ENCODE measurements around the gene KLHL26. TPM values are rescaled to one million over a fixed set of nuclear protein-coding genes. Genes with fewer than 3 reads are reported as not detected.

KLHL26 gene
- total RNA-seq, 4 donors from 2014 or later = 7.0 to 15.7 (median 7.6) TPM

DNA sequence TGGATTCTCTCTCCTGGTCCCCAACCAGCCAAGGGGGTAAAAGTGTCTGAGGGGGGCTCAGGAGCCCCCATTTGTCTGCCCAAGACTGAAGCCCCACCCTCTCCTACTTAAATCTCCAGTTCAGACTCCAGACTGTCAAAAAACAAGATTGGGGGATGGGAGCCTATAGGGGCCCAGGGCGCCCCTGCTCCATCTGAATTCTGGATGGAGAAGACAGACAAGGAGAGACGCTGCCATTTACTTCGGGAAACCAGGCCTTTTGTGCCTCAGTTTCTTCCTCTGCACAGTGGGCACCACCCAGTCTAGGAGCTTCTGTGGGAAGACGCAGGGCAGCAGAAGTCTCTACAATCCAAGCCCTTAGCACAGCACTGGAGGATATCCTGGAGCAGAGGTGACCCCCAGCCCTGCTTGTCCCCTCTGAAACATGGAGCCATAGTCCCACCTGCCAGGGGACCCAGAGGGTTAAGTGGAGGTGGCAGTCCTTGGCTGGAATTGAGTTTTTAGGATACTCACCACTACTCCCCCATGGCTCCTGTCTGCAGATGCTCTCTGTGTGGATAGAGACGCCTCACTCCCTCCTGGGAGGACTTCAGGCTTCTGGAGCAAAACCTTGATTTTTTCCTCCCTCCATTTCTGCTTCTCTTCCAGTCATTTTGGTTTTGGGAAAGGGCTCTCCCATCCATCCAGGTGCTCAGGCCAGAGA lies 28.6 kb upstream of the KLHL26 start:
- no peaks in the 10 kb centered on the region for H3K36me3 ChIP-seq
- H3K27me3 ChIP-seq = peaks cover 96% of the 10 kb centered on the region
- intact Hi-C loops (cut with DNase I; ENCODE audit: low total_unique reads) = no loop called here
- H3K27ac ChIP-seq = no peak overlapping the region
- H3K9me3 ChIP-seq = no peaks in the 10 kb centered on the region
- 32 to 40% methylated on average over 3 to 5 of the region's 5 CpGs for WGBS, 2 donors (ENCODE audit: low coverage in 1 of 2)
- peaks cover 13 to 51% (median 41%) of the 10 kb centered on the region in 4 donors for H3K4me1 ChIP-seq
- in situ Hi-C loops (cut with MboI; ENCODE audit: low pct_ligation_motif_present in 1 of 4, low pct_unique_long_range_greater_than_20kb in 1 of 4, low sequenced_read_pairs in 3 of 4) = loop anchor here in 1 of 4 donors (25.0 kb wide), 1 partner anchor 204 kb away; no protein-coding TSS in a partner anchor
- TF ChIP-seq POLR2A (IDR thresholded peaks at IDR 0.05) (no peak), EP300 (IDR thresholded peaks at IDR 0.05; ENCODE audit: low read depth) (no peak), POLR2AphosphoS5 (IDR thresholded peaks at IDR 0.05) (no peak)
- TF ChIP-seq, protein P1, sequence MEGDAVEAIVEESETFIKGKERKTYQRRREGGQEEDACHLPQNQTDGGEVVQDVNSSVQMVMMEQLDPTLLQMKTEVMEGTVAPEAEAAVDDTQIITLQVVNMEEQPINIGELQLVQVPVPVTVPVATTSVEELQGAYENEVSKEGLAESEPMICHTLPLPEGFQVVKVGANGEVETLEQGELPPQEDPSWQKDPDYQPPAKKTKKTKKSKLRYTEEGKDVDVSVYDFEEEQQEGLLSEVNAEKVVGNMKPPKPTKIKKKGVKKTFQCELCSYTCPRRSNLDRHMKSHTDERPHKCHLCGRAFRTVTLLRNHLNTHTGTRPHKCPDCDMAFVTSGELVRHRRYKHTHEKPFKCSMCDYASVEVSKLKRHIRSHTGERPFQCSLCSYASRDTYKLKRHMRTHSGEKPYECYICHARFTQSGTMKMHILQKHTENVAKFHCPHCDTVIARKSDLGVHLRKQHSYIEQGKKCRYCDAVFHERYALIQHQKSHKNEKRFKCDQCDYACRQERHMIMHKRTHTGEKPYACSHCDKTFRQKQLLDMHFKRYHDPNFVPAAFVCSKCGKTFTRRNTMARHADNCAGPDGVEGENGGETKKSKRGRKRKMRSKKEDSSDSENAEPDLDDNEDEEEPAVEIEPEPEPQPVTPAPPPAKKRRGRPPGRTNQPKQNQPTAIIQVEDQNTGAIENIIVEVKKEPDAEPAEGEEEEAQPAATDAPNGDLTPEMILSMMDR (IDR thresholded peaks at IDR 0.05) = no peak
- DNase-seq = no peak
- H3K4me3 ChIP-seq = no peak overlapping the region

DNA sequence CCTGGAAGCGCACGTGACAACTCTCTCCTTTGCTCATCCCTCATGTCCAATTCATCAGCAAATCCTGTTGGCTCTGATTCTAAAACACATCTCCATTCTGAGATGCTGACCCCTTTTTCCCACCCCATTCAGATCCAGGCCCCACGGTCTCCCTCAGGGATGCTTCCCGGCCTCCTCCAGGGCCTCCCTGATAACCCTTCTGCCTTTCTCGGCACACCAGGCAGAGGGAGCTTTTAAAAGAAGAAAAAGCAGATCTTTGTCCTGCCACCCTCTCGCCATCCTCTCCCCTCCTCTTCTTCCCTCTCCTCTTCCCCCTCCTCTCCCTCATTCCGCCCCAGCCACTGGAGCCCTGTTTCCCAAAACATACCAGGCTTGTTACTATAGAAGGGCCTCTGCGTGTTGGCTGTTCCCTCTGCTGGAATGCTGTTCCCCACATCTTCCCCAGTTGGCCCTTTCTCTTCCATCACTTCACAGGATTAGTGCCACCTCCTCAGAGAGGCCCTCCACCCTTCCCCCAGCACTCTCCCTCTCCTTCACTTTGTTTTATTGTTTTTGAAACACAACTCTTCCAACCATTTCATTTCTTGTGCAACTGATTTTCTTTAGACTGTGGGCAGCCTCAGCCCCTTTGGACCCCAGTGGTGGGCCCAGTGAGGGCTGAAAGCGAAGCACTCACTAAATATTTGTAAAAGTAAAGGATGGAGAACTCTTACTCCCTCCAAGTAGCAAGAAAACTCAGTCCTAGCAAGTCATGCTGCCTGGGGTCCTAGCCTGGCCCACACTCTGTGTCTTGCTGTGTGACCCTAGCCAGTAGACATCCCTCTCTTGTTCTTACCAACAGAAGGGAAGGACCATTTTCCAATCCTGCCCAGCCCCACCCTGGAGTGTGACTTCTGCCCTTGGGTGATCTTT lies 27.8 kb upstream of the KLHL26 start:
- peaks cover 13 to 46% (median 38%) of the 10 kb centered on the region in 4 donors for H3K4me1 ChIP-seq
- no peak overlapping the region for H3K27ac ChIP-seq
- 39 to 52% methylated on average over 5 to 9 of the region's 9 CpGs for WGBS, 2 donors (ENCODE audit: low coverage in 1 of 2)
- in situ Hi-C loops (cut with MboI; ENCODE audit: low pct_ligation_motif_present in 1 of 4, low pct_unique_long_range_greater_than_20kb in 1 of 4, low sequenced_read_pairs in 3 of 4) (loop anchor here in 1 of 4 donors (25.0 kb wide), 1 partner anchor 203 kb away; no protein-coding TSS in a partner anchor), intact Hi-C loops (cut with DNase I; ENCODE audit: low total_unique reads) (no loop called here)
- H3K9me3 ChIP-seq = no peaks in the 10 kb centered on the region
- H3K27me3 ChIP-seq = peaks cover 96% of the 10 kb centered on the region
- no peak for DNase-seq
- no peak overlapping the region for H3K4me3 ChIP-seq
- no peaks in the 10 kb centered on the region for H3K36me3 ChIP-seq
- TF ChIP-seq, protein P1 (IDR thresholded peaks at IDR 0.05) = no peak
- no peak for TF ChIP-seq POLR2A (IDR thresholded peaks at IDR 0.05)
- no peak for TF ChIP-seq EP300 (IDR thresholded peaks at IDR 0.05; ENCODE audit: low read depth)
- TF ChIP-seq POLR2AphosphoS5 (IDR thresholded peaks at IDR 0.05) = no peak

DNA sequence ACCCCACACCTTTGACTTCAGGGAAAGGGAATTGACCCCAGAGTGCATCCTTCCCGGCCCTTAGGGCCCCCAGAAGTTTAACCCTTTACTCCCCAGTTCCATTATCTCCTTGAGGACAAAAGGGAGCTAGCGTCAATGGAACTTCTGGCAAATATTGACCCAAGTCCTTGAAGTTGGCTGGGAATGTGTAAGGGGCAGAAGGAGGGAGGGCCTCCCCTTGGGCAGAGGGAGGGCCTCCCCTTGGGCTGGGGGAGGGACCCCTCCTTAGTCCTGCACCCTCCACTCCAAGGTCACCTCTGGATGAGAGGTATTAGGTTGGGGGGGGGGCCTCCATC lies 27.1 kb upstream of the KLHL26 start:
- WGBS, 2 donors (ENCODE audit: low coverage in 1 of 2) = 38% methylated on average over 2 of the region's 2 CpGs; no CpG with 5 or more reads in 1 of the 2 donors

More for the DNA sequence above, 27.1 kb upstream of the KLHL26 start:
- TF ChIP-seq EP300 (IDR thresholded peaks at IDR 0.05; ENCODE audit: low read depth) (no peak), POLR2AphosphoS5 (IDR thresholded peaks at IDR 0.05) (no peak), POLR2A (IDR thresholded peaks at IDR 0.05) (no peak)
- TF ChIP-seq, protein P1 (IDR thresholded peaks at IDR 0.05) = no peak
- peaks cover 96% of the 10 kb centered on the region for H3K27me3 ChIP-seq
- peaks cover 13 to 46% (median 38%) of the 10 kb centered on the region in 4 donors for H3K4me1 ChIP-seq
- H3K36me3 ChIP-seq = no peaks in the 10 kb centered on the region
- H3K4me3 ChIP-seq = no peak overlapping the region
- in situ Hi-C loops (cut with MboI; ENCODE audit: low pct_ligation_motif_present in 1 of 4, low pct_unique_long_range_greater_than_20kb in 1 of 4, low sequenced_read_pairs in 3 of 4) = loop anchor here in 1 of 4 donors (25.0 kb wide), 1 partner anchor 203 kb away; no protein-coding TSS in a partner anchor
- no peak overlapping the region for H3K27ac ChIP-seq
- no peak for DNase-seq
- intact Hi-C loops (cut with DNase I; ENCODE audit: low total_unique reads) = no loop called here
- no peaks in the 10 kb centered on the region for H3K9me3 ChIP-seq

Data from transverse colon (tissue), 4 donors.